HG02763 (cell line): Measurements from ENCODE around the gene NPTN.
"Not testable (repeated sequence)": the region's sequence is repeated elsewhere in the genome, so short reads cannot be mapped to it uniquely, and the experiment has no call there.

Source experiments
- ATAC-seq: cut with Tn5 transposase; IDR thresholded peaks from one replicate; pipeline ENCODE4 v1.9.1; 2021; ENCODE audit warnings: mild to moderate bottlenecking, moderate library complexity; ENCODE audit not compliant: unreplicated experiment

The NPTN gene

DNA sequence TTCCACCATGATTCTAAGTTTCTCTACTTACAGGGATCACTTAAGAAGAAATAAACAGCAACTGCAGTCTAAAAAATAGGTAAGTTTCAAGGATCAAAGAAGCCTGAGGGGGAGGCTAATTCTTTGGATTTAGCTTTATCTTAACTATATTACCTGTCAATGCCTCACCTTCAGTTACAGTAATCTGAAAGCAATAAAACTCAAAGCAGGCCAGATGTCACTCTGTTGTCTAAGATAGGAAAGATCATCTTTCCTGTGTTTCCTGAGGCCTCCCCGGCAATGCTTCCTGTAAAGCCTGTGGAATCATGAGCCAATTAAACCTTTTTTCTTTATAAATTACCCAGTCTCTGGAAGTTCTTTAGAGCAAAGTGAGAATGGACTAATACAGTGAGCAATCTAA is 60.2 kb downstream of the NPTN start:
- no peak for ATAC-seq

DNA sequence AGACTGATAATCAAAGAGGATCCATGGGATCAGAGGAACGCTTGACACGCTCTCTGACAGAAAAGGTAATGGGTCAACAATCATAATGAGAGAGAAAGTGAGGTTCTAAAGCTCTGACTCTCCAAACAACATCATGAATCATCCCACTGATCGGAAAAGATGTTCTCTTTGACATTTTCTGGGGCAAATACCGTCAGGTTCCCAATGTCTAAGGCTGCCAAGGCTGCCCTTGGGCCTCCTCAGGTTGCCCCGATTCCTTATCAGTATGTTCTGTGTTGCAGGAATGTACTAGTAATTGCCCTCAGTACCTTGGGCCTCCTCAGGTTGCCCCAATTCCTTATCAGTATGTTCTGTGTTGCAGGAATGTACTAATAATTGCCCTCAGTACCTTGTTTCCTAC is 60.9 kb downstream of the NPTN start:
- no peak for ATAC-seq

DNA sequence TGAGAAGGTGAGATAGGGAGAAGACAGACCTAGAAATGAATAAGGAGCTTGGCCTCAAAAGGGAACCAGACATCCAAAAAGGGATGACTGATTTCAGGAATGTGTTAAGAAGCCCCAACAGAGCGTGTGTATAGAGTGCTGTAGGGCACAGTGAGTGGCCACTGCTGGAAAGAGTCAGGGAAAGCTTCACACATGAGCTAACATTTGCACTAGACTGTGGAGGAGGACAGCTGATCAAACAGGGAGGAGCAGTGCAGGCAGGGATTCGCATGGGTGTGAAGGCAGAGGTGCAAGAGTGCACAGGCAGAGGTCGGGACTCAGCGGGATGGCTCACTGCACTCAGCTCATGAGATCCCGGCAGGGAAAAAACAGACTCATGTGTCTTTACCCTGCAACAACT is 61.8 kb downstream of the NPTN start:
- no peak for ATAC-seq

- ATAC-seq, result no peak
Measured at GRCh38 chr15:73570355-73571032, 62.7 kb downstream of the NPTN start.

- no peak for ATAC-seq
Measured at GRCh38 chr15:73569361-73569760, 63.8 kb downstream of the NPTN start.

DNA sequence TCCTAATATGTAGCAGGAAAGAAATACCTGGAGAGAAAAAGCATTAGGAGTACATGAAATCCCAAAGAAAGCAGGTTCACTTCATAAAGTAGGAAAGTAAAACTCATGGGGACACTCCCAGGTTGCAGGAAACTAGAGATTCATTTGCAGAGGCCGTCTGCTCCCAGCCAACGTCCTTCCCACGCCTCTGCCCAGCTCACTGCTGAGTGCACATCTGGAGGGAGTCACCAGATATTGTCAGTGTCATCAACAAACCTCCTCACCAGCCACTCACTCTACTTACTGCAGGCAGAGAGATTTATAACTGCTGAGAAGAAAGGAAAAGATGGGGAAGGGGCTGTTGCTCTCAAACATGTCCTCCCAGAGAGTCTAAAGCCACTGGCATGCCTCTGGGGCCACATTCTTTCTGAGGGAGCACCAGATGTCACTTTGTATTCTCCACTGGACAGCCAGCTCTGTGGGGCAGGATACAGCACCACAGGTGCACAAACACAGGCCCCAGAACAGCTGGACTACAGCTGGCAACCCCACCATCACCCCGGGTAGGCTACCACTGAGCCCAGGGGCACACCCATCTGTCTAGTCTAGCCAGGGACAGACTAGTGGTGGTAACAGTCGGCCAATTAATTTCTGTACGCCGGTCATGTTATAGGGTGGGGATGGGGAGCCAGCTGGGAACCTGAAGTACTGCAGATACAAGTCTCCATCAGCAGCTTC is 64.5 kb downstream of the NPTN start:
- ATAC-seq, result no peak

- ATAC-seq, result no peak
Measured at GRCh38 chr15:73567020-73567419, 66.2 kb downstream of the NPTN start.

- ATAC-seq, result no peak
Measured at GRCh38 chr15:73564255-73564654, 68.9 kb downstream of the NPTN start.

DNA sequence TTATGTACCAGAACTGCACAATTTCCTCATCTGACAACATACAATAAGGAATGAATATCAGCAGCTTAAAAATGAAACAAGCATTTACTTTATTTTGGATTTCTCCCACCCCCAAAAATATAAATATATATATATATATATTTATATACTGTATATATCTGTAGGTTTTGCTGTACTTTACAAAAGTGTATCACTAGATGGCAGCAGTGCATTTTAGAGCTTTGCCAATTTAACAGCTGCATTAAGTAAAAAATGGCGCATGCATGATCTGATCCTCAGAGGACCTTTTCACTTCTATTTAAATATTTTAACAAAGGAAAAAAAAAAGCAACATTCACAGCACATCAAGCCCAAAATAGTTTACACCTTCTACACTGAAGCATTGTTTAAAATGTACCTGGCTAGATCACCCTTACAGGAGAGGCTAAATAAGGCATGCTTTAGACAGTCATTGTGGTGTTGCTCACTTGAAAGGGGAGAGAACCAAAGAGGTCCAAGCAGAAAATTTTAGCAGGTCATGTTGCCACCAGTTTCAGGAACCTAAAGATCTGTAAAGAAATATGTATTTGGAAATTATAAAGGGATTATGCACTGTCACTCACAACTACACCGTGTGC is 72.6 kb downstream of the NPTN start:
- ATAC-seq, result no peak

DNA sequence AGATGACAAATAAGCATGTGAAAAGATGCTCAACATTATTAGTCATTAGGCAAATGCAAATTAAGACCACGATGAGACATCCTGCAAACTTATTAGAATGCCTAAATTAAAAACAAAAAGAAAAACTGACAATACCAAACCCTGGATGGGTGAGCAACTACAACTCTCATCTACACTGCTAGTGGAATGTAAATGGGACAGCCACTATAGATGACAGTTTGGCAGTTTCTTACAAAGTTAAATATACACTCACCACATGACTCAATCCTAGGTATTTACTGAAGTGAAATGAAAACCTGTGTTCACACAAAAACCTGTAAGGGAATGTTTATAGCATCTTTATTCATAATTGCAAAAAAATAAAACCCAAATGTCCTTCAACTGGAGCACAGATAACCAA is 74.7 kb downstream of the NPTN start:
- no peak for ATAC-seq

DNA sequence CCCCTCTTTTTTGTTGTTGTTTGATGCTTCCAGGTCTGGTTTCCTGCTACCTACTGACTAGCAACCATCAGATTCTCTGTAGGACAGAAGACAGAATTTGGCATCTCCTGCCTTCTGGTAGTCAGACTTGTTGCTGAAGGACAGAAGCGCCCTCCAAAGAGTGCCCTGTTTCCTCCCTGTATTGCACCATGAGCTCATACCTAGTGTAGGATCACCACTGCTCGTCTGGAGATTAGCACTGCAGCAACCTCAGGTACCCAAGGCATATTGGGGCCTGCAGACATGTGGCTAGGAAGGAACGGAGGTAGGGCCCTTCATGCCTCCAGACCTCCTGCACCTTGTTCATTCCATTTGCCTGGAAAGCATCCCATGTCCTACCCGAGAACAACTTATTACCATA is 78.1 kb downstream of the NPTN start:
- no peak for ATAC-seq

DNA sequence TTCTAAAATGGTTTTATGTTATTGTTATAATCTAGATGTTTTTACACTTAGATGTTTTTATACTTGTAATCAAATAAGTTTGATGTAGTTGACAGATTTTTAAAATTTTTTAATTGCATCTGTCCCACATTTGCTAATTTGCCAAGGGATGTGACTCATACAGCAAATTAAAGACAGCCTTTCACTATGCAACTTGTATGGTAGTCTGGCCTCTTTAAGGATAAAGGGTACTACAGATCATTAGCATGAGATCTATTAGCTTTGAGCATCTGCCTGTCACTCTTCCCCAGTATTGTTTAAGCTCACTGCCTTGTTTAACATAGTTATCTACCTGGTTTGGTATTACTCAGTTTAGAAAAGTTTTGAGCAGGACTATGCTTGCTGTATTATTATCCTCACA is 83.0 kb downstream of the NPTN start:
- no peak for ATAC-seq

DNA sequence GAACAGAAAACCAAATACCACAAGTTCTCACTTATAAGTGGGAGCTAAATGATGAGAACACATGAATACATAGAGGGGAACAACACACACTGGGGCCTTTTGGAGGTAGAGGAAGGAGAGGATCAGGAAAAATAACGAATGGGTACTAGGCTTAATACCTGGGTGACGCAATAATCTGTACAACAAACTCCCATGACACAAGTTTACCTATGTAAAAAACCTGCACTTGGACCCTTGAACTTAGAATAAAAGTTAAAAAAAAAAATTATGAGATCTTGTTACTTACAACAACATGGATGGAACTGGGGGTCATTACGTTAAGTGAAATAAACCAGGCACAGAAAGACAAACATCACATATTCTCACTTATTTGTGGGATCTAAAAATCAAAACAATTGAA is 84.3 kb downstream of the NPTN start:
- ATAC-seq, result not testable (repeated sequence)

DNA sequence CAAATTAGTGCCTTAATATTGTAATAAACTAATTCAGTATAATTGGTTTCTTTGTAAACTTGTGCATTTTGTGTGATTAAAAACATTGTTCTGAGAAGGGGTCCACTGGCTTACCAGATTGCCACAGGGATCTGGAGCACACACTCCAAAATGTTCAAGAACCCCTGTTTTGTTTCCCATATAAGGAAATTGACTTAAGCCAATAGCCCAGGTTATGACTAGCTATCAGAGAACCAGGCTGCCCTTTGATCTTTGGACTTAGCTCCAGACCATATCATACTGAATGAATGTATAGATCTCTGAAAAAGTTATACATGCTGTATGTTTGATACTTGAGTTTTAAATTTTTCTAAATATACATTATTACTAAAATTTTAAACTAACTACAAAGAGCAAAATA is 91.7 kb downstream of the NPTN start:
- ATAC-seq, result no peak

GRCh38 chr15:73540161-73540560 is 93.0 kb downstream of the NPTN start:
- no peak for ATAC-seq

DNA sequence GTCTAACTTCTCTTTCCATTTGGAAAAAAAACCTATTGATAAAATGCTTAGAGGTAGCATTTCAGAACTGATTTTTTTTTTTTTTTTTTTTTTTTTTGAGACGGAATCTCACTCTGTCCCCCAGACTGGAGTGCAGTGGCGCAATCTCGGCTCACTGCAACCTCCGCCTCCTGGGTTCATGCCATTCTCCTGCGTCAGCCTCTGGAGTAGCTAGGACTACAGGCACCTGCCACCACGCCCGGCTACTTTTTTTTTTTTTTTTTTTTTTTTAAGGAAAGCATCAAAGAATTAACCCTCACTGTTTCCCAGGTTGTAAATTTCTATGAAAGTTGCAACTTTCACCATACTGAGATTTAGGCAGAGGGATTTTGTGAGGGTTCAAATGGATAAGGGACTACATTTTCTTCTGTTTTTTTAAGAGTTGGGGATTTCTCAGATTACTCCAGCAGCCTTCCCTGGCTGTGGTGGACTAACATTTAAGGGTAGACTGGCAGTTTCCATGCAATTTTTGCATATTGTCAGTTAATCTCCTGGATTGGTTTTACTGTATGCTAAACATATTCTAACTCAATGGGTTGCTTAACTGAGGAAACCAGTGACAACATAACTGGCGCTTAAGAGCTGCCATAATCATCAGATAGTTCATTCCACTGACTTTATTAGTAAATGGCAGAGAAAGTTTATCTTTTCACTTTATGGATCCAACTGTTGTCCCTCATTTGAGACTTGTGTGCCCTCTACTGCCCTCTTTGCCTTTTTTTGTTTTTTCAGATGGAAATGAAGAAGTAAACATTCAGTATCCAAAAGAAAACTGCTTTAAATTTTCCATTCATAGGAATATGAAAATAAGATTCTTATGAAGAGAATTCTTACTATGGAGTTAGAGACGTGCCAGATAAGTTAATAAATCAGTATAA is 93.7 kb downstream of the NPTN start:
- ATAC-seq, result no peak

GRCh38 chr15:73538563-73539211 is 94.5 kb downstream of the NPTN start:
- ATAC-seq, result no peak

DNA sequence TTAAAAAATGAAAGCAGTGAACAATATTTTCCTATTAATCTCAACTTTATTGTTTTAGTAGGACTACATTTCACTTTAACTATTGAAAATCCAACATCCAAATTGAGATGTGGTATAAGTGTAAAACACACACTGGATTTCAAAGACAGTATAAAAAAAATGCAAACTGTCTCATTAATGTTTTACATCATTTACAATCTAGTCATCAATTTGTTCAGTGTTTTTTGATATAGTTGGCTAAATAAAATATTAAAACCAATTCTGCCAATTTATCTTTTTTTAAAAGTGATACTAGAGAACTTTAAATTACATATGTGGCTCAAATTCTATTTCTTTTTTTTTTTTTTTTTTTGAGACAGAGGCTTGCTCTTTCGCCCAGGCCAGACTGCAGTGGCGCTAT is 95.1 kb downstream of the NPTN start:
- no peak for ATAC-seq

- ATAC-seq, result no peak
Measured at GRCh38 chr15:73530649-73531048, 102.5 kb downstream of the NPTN start.

DNA sequence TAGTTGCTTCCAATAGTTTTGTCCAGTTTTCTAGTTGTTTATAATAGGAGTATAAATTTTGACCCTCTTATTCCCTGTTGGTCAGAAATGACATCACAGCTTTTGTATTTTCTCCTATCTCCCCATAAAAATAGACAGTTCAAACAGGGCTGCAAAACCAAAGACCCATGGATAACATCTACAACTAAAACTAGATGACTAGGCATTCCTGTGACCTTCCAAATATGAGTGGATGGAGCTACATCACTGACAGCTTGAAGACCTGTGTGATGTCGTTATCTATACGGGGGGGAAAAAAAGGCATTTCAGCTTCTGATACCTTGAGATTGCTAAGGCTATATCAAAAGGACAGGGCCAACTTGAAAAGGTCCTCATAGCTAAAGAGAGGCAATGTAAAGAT is 105.6 kb downstream of the NPTN start:
- ATAC-seq, result no peak

DNA sequence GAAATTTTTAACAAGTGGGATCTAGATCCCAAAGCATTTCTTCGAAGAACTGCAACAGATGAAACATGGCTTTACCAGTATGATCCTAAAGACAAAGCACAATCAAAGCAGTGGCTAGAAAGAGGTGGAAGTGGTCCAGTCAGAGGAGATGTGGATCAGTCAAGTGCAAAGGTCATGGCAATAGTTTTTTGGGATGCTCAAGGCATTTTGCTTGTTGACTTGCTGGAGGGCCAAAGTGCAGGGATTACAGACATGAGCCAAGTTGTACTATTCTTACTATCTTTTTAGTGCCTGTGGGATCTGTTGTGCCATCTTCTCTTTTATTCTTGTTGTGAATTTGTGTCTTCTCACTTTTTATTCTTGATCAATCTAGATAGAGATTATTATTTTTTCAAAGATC is 108.3 kb downstream of the NPTN start:
- ATAC-seq, result no peak
